Left ventricle myocardium superior (tissue), 1 donor: ENCODE results near the gene ZNF469. TPM values are rescaled to one million over a fixed set of nuclear protein-coding genes. Genes with fewer than 3 reads are reported as not detected.
"Not testable (repeated sequence)": the region's sequence is repeated elsewhere in the genome, so short reads cannot be mapped to it uniquely, and the experiment has no call there.

Experiments
- ATAC-seq: fragments of 200-7000 bp; cut with Tn5 transposase; one replicate; pipeline ENCODE4 v1.9.1; 2020; ENCODE audit warnings: mild to moderate bottlenecking, moderate library complexity
- DNase-seq: peaks from one replicate; pipeline ENCODE4 v3.0.0-alpha.2; 2020
- intact Hi-C: fragments of 100-400 bp; cut with micrococcal nuclease; formaldehyde crosslinking; loops from one replicate; pipeline ENCODE4 v1.11.0; 2022
- total RNA-seq: library from RNA; stranded (reverse); fragmentation: NEBNext Ultra II Directional; extraction: Animal tissue kit (Norgen Biotek cat#: 25700); gene quantifications from one replicate; pipeline ENCODE4 v1.2.1, GENCODE V29; 2021
- donor health status: DM: no; HTN: yes; CAD: no; lungs with severe emphysema.

The ZNF469 gene
- total RNA-seq, 1 donor from 2014 or later: 1.0 TPM

- peak; percentile 18 for DNase-seq
- ATAC-seq: no peak
- intact Hi-C loops: no loop called here
These were observed 26.5 kb upstream of the ZNF469 start for GRCh38 chr16:88356124-88356726.

GRCh38 chr16:88356727-88357199 lies 26.0 kb upstream of the ZNF469 start:
- ATAC-seq: no peak
- DNase-seq: peak; percentile 14
- intact Hi-C loops: no loop called here

GRCh38 chr16:88357317-88358022 lies 25.3 kb upstream of the ZNF469 start:
- ATAC-seq (no peak), DNase-seq (peak; percentile 25)
- intact Hi-C loops: no loop called here

GRCh38 chr16:88358023-88358420 lies 24.7 kb upstream of the ZNF469 start:
- ATAC-seq (no peak), DNase-seq (no peak)
- intact Hi-C loops: no loop called here

GRCh38 chr16:88359008-88359407 lies 23.8 kb upstream of the ZNF469 start:
- no peak for DNase-seq
- intact Hi-C loops: no loop called here

GRCh38 chr16:88360401-88360800 lies 22.4 kb upstream of the ZNF469 start:
- DNase-seq: peak; percentile 3
- intact Hi-C loops, ATAC-seq: not testable (repeated sequence)

More at GRCh38 chr16:88359008-88359407, 23.8 kb upstream of the ZNF469 start:
- ATAC-seq: no peak

- ATAC-seq: no peak
- no peak for DNase-seq
- intact Hi-C loops: no loop called here
These were observed 21.8 kb upstream of the ZNF469 start for GRCh38 chr16:88360999-88361398.

GRCh38 chr16:88361775-88362174 lies 21.0 kb upstream of the ZNF469 start:
- no peak for ATAC-seq
- intact Hi-C loops: no loop called here

GRCh38 chr16:88363239-88363891 lies 19.4 kb upstream of the ZNF469 start:
- DNase-seq: no peak
- ATAC-seq: no peak
- intact Hi-C loops: no loop called here

More at GRCh38 chr16:88361775-88362174, 21.0 kb upstream of the ZNF469 start:
- DNase-seq: no peak

- no peak for ATAC-seq
- DNase-seq: peak; percentile 5
- intact Hi-C loops: no loop called here
These were observed 17.4 kb upstream of the ZNF469 start for GRCh38 chr16:88365244-88365865.

GRCh38 chr16:88366032-88366703 lies 16.6 kb upstream of the ZNF469 start:
- intact Hi-C loops: no loop called here
- DNase-seq (no peak), ATAC-seq (no peak)

- ATAC-seq (no peak), DNase-seq (no peak)
- intact Hi-C loops: no loop called here
These were observed 16.1 kb upstream of the ZNF469 start for GRCh38 chr16:88366704-88367047.

- DNase-seq: peak; percentile 22
- intact Hi-C loops: no loop called here
- ATAC-seq: no peak
These were observed 15.2 kb upstream of the ZNF469 start for GRCh38 chr16:88367560-88367959.

GRCh38 chr16:88368036-88368435 lies 14.7 kb upstream of the ZNF469 start:
- intact Hi-C loops: no loop called here
- ATAC-seq (no peak), DNase-seq (no peak)

- no peak for ATAC-seq
- DNase-seq: no peak
- intact Hi-C loops: no loop called here
These were observed 13.8 kb upstream of the ZNF469 start for GRCh38 chr16:88368994-88369393.

GRCh38 chr16:88369447-88370008 lies 13.2 kb upstream of the ZNF469 start:
- intact Hi-C loops: no loop called here
- no peak for ATAC-seq
- peak; percentile 16 for DNase-seq

GRCh38 chr16:88370365-88370764 lies 12.4 kb upstream of the ZNF469 start:
- no peak for DNase-seq
- intact Hi-C loops: no loop called here
- ATAC-seq: no peak

GRCh38 chr16:88372522-88372921 lies 10.2 kb upstream of the ZNF469 start:
- no peak for ATAC-seq
- no peak for DNase-seq
- intact Hi-C loops: no loop called here

- DNase-seq (peak; percentile 3), ATAC-seq (no peak)
- intact Hi-C loops: no loop called here
These were observed 9.5 kb upstream of the ZNF469 start for GRCh38 chr16:88373211-88373610.
